Lower leg skin (tissue), 4 donors: ENCODE results near the gene CHST9. TPM values are rescaled to one million over a fixed set of nuclear protein-coding genes. Genes with fewer than 3 reads are reported as not detected.
"Not testable (repeated sequence)": the region's sequence is repeated elsewhere in the genome, so short reads cannot be mapped to it uniquely, and the experiment has no call there.

Experiments used
- DNase-seq, 2 donors: peaks; one replicate each; pipeline ENCODE4 v3.0.0-alpha.2; 2019; ENCODE audit warnings: low spot score in 2 of 2
- H3K4me3 ChIP-seq: fragments of 200-600 bp; sonication (generic); 2 replicates; pipeline ENCODE4 v1.5.1; 2017; ENCODE audit warnings: mild to moderate bottlenecking, low read depth; ENCODE audit not compliant: poor library complexity, severe bottlenecking
- CTCF ChIP-seq, 3 donors: fragments of 450-650 bp; IDR thresholded peaks; one replicate each; pipeline ENCODE4 v1.5.1; 2016; ENCODE audit warnings: antibody characterized with exemption in 3 of 3, mild to moderate bottlenecking in 3 of 3, moderate library complexity in 2 of 3
- POLR2A ChIP-seq, 2 donors: fragments of 450-650 bp; IDR thresholded peaks; one replicate each; pipeline ENCODE4 v1.6.1; 2016 to 2017; ENCODE audit warnings: antibody characterized with exemption in 2 of 2, mild to moderate bottlenecking in 1 of 2, moderate library complexity in 1 of 2
- WGBS, 2 donors: methylation state at CpG; one replicate each; pipeline ENCODE4 v1.1.5; 2018; 5-methylcytosine and 5-hydroxymethylcytosine counted together
- intact Hi-C: fragments of 100-400 bp; cut with DNase I; formaldehyde crosslinking; loops from one replicate; pipeline ENCODE4 v1.15.0; 2023; ENCODE audit warnings: low total_unique reads
- total RNA-seq, 4 donors: library from RNA; depleted of rRNA; stranded (reverse); fragments of >200 nt; gene quantifications; one replicate each; pipeline ENCODE4 v1.1.0, GENCODE V29; 2016

Gene CHST9
- total RNA-seq, 4 donors from 2014 or later: 0.06 to 0.20 (median 0.08) TPM; not detected in 1

GRCh38 chr18:27108842-27109241 lies 76.3 kb downstream of the CHST9 start:
- intact Hi-C loops: no loop called here
- WGBS, 2 donors: 78 to 84% methylated on average over 2 of the region's 2 CpGs

DNA sequence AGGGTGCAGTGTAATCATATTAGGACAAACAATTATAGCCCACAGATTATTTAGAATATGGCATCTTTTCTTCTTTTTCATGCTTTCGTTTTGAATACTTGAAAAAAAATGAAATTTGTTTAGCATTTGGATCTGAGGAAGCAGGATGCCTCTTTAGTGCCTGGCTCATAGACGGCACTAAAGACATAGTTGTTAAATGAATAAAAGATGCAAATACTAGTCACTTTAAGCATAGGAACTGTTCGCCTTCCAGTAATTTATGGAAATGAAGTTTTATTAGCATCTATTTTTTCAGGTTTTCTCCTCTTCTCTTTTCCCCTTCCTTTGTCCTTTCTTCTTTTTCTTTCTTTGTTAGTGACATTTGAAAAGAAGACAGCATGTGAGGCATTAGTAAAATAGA lies 80.4 kb downstream of the CHST9 start:
- WGBS, 2 donors: 68 to 77% methylated on average over 3 of the region's 3 CpGs
- no peak overlapping the region for H3K4me3 ChIP-seq
- no peak for TF ChIP-seq CTCF (IDR thresholded peaks at IDR 0.05)
- no peak for DNase-seq
- intact Hi-C loops: no loop called here

More at GRCh38 chr18:27108842-27109241, 76.3 kb downstream of the CHST9 start:
- DNase-seq: no peak
- TF ChIP-seq CTCF (IDR thresholded peaks at IDR 0.05) (no peak), POLR2A (IDR thresholded peaks at IDR 0.05) (no peak)
- no peak overlapping the region for H3K4me3 ChIP-seq

GRCh38 chr18:27094621-27095020 lies 90.5 kb downstream of the CHST9 start:
- no peak for DNase-seq
- TF ChIP-seq POLR2A (IDR thresholded peaks at IDR 0.05) (no peak), CTCF (IDR thresholded peaks at IDR 0.05) (no peak)
- 62 to 82% methylated on average over 1 of the region's 1 CpG for whole genome bisulfite sequencing, 2 donors
- no peak overlapping the region for H3K4me3 ChIP-seq
- intact Hi-C loops: no loop called here

- WGBS, 2 donors: 79 to 93% methylated on average over 9 of the region's 9 CpGs
- DNase-seq, H3K4me3 ChIP-seq, intact Hi-C loops: not testable (repeated sequence)
These were observed 91.8 kb downstream of the CHST9 start for GRCh38 chr18:27093290-27093689.

- no peak for DNase-seq
- no peak overlapping the region for H3K4me3 ChIP-seq
- intact Hi-C loops: no loop called here
- WGBS, 2 donors: 76% methylated on average over 1 of the region's 1 CpG
- no peak for TF ChIP-seq CTCF (IDR thresholded peaks at IDR 0.05)
- TF ChIP-seq POLR2A (IDR thresholded peaks at IDR 0.05): no peak
These were observed 103.4 kb downstream of the CHST9 start for GRCh38 chr18:27081701-27082100.

DNA sequence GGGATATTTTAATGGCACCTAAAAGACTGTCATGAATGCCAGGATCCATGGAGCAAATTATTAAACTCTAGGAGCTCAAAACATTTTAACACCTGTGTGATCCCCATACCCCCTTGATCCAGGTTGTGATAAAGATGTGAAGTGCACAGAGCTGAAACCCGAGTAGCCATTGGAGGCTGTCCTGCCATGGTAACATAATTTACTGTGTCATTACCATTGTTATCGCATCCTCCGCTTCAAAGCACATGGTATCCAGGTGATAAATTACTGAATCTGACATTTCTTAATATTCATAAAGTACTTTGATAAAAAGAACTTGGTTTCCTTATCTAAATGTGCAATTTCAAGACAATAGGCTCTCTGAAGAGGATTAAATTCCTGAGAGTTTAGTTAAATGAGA lies 109.3 kb downstream of the CHST9 start:
- TF ChIP-seq CTCF (IDR thresholded peaks at IDR 0.05): no peak
- TF ChIP-seq POLR2A (IDR thresholded peaks at IDR 0.05): no peak
- no peak overlapping the region for H3K4me3 ChIP-seq
- intact Hi-C loops: no loop called here

More for the DNA sequence above, 109.3 kb downstream of the CHST9 start:
- WGBS, 2 donors: 65% methylated on average over 3 of the region's 3 CpGs
- no peak for DNase-seq
